H9 (cell line): ENCODE results near the gene FAM237B. TPM values are rescaled to one million over a fixed set of nuclear protein-coding genes. Genes with fewer than 3 reads are reported as not detected.
A peak's percentile ranks its signal among the peaks of the same experiment; 100 is the strongest.

Experiments
- DNase-seq: peaks from one replicate; pipeline ENCODE4 v3.0.0-alpha.2; 2017
- H2AFZ ChIP-seq: one replicate; pipeline ENCODE4 v1.6.1; 2013; ENCODE audit warnings: mild to moderate bottlenecking, low read length, control low read depth, moderate library complexity
- H2AK5ac ChIP-seq: 2 replicates; pipeline ENCODE4 v1.6.1; 2013; ENCODE audit warnings: low read length, control low read depth, mixed read lengths; ENCODE audit not compliant: insufficient read length
- H2BK120ac ChIP-seq: one replicate; pipeline ENCODE4 v1.6.1; 2013; ENCODE audit warnings: low read depth, mild to moderate bottlenecking, low read length, control low read depth, inconsistent platforms; ENCODE audit not compliant: poor library complexity, severe bottlenecking
- H2BK12ac ChIP-seq: 2 replicates; pipeline ENCODE4 v1.6.1; 2013; ENCODE audit warnings: low read length, control low read depth, mixed read lengths, low read depth; ENCODE audit not compliant: insufficient read length
- H2BK15ac ChIP-seq: 2 replicates; pipeline ENCODE4 v1.6.1; 2013; ENCODE audit warnings: low read depth, low read length, control low read depth
- H2BK20ac ChIP-seq: one replicate; pipeline ENCODE4 v1.6.1; 2013; ENCODE audit warnings: low read depth, mild to moderate bottlenecking, low read length, control low read depth, inconsistent platforms; ENCODE audit not compliant: poor library complexity, severe bottlenecking
- H2BK5ac ChIP-seq: 2 replicates; pipeline ENCODE4 v1.6.1; 2013; ENCODE audit warnings: low read length, control low read depth, mixed read lengths; ENCODE audit not compliant: insufficient read length
- H3K14ac ChIP-seq: 2 replicates; pipeline ENCODE4 v1.6.1; 2013; ENCODE audit warnings: low read length, control low read depth; ENCODE audit not compliant: insufficient read depth
- H3K18ac ChIP-seq: 2 replicates; pipeline ENCODE4 v1.6.1; 2013; ENCODE audit warnings: low read depth, mild to moderate bottlenecking, mixed read lengths, low read length, control low read depth; ENCODE audit not compliant: insufficient read length
- H3K23ac ChIP-seq: 2 replicates; pipeline ENCODE4 v1.6.1; 2013; ENCODE audit warnings: low read length, control low read depth, mixed read lengths, low read depth; ENCODE audit not compliant: insufficient read length
- H3K23me2 ChIP-seq: 2 replicates; pipeline ENCODE4 v1.6.1; 2013; ENCODE audit warnings: low read depth, mild to moderate bottlenecking, mixed read lengths, low read length, control low read depth; ENCODE audit not compliant: insufficient read length, poor library complexity, severe bottlenecking
- H3K27ac ChIP-seq: 2 replicates; pipeline ENCODE4 v1.5.1; 2013; ENCODE audit warnings: low read length, control low read depth, mixed read lengths, low read depth; ENCODE audit not compliant: insufficient read length
- H3K27me3 ChIP-seq: 2 replicates; pipeline ENCODE4 v1.6.1; 2013; ENCODE audit warnings: low read length, control low read depth, inconsistent platforms; ENCODE audit not compliant: insufficient read depth
- H3K4ac ChIP-seq: 2 replicates; pipeline ENCODE4 v1.6.1; 2013; ENCODE audit warnings: low read depth, mild to moderate bottlenecking, control low read depth, inconsistent platforms, low read length, moderate library complexity
- H3K4me1 ChIP-seq: 2 replicates; pipeline ENCODE4 v1.6.1; 2013; ENCODE audit warnings: low read length, control low read depth, inconsistent platforms; ENCODE audit not compliant: insufficient read depth
- H3K4me2 ChIP-seq: 2 replicates; pipeline ENCODE4 v1.6.1; 2013; ENCODE audit warnings: low read length, control low read depth, mixed read lengths; ENCODE audit not compliant: insufficient read length, insufficient read depth
- H3K56ac ChIP-seq: 2 replicates; pipeline ENCODE4 v1.6.1; 2013; ENCODE audit warnings: low read depth, mild to moderate bottlenecking, mixed read lengths, low read length, control low read depth; ENCODE audit not compliant: insufficient read length
- H3K79me1 ChIP-seq: 2 replicates; pipeline ENCODE4 v1.6.1; 2013; ENCODE audit warnings: low read depth, mild to moderate bottlenecking, moderate library complexity, low read length, control low read depth, inconsistent platforms; ENCODE audit not compliant: insufficient read depth, poor library complexity, severe bottlenecking
- H3K79me2 ChIP-seq: 2 replicates; pipeline ENCODE4 v1.6.1; 2013; ENCODE audit warnings: low read length, control low read depth, inconsistent platforms; ENCODE audit not compliant: insufficient read depth
- H3K9ac ChIP-seq: 2 replicates; pipeline ENCODE4 v1.6.1; 2013; ENCODE audit warnings: low read length, control low read depth, mixed read lengths; ENCODE audit not compliant: insufficient read length; ENCODE audit errors: extremely low read depth
- H3K9me3 ChIP-seq: one replicate; pipeline ENCODE4 v1.6.1; 2013; ENCODE audit warnings: low read depth, low read length, inconsistent platforms; ENCODE audit not compliant: control insufficient read depth
- H3T11ph ChIP-seq: one replicate; pipeline ENCODE4 v1.6.1; 2013; ENCODE audit warnings: mild to moderate bottlenecking, low read length, control low read depth, inconsistent platforms
- H4K20me1 ChIP-seq: one replicate; pipeline ENCODE4 v1.6.1; 2013; ENCODE audit not compliant: control insufficient read depth, insufficient read length, insufficient read depth
- H4K5ac ChIP-seq: 2 replicates; pipeline ENCODE4 v1.6.1; 2013; ENCODE audit warnings: low read depth, mild to moderate bottlenecking, mixed read lengths, low read length, control low read depth; ENCODE audit not compliant: insufficient read length
- H4K8ac ChIP-seq: replicated peaks from 2 replicates; pipeline ENCODE4 v1.6.1; 2013; ENCODE audit warnings: low read length, control low read depth, mixed read lengths, low read depth; ENCODE audit not compliant: insufficient read length
- H4K91ac ChIP-seq: 2 replicates; pipeline ENCODE4 v1.6.1; 2013; ENCODE audit warnings: low read depth, mild to moderate bottlenecking, moderate library complexity, mixed read lengths, low read length, control low read depth; ENCODE audit not compliant: insufficient read length
- H3K27ac Mint-ChIP-seq, 3 experiments: 2 replicates in 2 of 3; 3 replicates in 1 of 3; pipeline ENCODE4 v1.8.0; 2020 to 2021; ENCODE audit warnings: mixed read lengths in 3 of 3, mild to moderate bottlenecking in 1 of 3, moderate library complexity in 1 of 3
- H3K27me3 Mint-ChIP-seq: 2 replicates; pipeline ENCODE4 v1.8.0; 2021; ENCODE audit warnings: low read depth, mild to moderate bottlenecking, moderate library complexity, mixed read lengths
- H3K36me3 Mint-ChIP-seq, 3 experiments: 2 replicates in 2 of 3; 3 replicates in 1 of 3; pipeline ENCODE4 v1.8.0; 2020 to 2021; ENCODE audit warnings: low read depth in 3 of 3, mixed read lengths in 3 of 3; ENCODE audit not compliant: insufficient read depth in 1 of 3
- H3K4me1 Mint-ChIP-seq, 2 experiments: 2 replicates each; pipeline ENCODE4 v1.8.0; 2020; ENCODE audit warnings: mixed read lengths in 2 of 2
- H3K4me3 Mint-ChIP-seq, 2 experiments: 2 replicates in 1 of 2; 3 replicates in 1 of 2; pipeline ENCODE4 v1.8.0; 2020 to 2021; ENCODE audit warnings: mild to moderate bottlenecking in 2 of 2, mixed read lengths in 2 of 2, moderate library complexity in 1 of 2
- H3K9me3 Mint-ChIP-seq, 2 experiments: 2 replicates in 1 of 2; 3 replicates in 1 of 2; pipeline ENCODE4 v1.8.0; 2020; ENCODE audit warnings: mild to moderate bottlenecking in 2 of 2, mixed read lengths in 2 of 2, moderate library complexity in 1 of 2
- WGBS: extraction: QIAGEN DNeasy Blood & Tissue Kit; methylation state at CpG from one replicate; pipeline ENCODE4 v1.1.7; 2013; ENCODE audit warnings: missing lambda C conversion rate, low lambda C conversion rate, mixed read lengths; ENCODE audit not compliant: insufficient read length; ENCODE audit errors: extremely low coverage; 5-methylcytosine and 5-hydroxymethylcytosine counted together
- total RNA-seq: library from RNA; stranded (reverse); gene quantifications from 2 replicates; pipeline ENCODE4 v1.2.1, GENCODE V29; 2021
- TF ChIP-seq, protein P1 (sequence below): fragments of 200-600 bp; sonication (generic); conservative IDR thresholded peaks from 3 replicates; pipeline ENCODE4 v1.8.0; 2021; ENCODE audit warnings: antibody characterized with exemption, mild to moderate bottlenecking

Gene FAM237B
- total RNA-seq, 1 experiment from 2014 or later, result not detected

DNA sequence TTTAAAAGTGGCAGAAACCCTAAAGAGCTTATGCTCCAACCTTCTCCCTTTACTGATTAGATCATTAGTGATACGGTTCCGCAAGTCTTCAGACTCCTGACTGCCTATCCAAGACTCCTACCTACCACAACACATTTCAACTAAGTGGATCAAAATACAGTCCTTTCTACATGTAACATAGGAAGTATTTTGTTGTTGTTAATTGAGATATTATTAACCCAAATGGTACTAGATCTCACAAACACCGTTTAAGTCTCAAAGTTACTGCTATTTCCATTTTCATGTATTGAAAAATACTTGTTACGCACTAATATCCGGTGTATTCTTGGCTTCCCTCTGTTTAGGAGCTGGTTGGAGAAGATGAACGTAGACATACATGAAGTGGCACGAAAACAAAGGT, 1.1 kb downstream of the FAM237B start:
- H3T11ph ChIP-seq, result no peak overlapping the region
- no peak overlapping the region for H3K14ac ChIP-seq
- no peak overlapping the region for H3K4ac ChIP-seq
- no peak overlapping the region for H3K9ac ChIP-seq
- no peak overlapping the region for H3K27ac Mint-ChIP-seq
- H2BK15ac ChIP-seq, result no peak overlapping the region
- H3K18ac ChIP-seq, result no peak overlapping the region
- H3K36me3 Mint-ChIP-seq, result no peaks in the 10 kb centered on the region; a peak in 1 of 7 replicates
- H2AFZ ChIP-seq, result no peak overlapping the region
- no peak overlapping the region for H2BK12ac ChIP-seq
- H2BK20ac ChIP-seq, result no peak overlapping the region
- H3K23ac ChIP-seq, result no peak overlapping the region
- no peaks in the 10 kb centered on the region for H3K9me3 Mint-ChIP-seq
- H3K56ac ChIP-seq, result no peak overlapping the region
- TF ChIP-seq, protein P1, sequence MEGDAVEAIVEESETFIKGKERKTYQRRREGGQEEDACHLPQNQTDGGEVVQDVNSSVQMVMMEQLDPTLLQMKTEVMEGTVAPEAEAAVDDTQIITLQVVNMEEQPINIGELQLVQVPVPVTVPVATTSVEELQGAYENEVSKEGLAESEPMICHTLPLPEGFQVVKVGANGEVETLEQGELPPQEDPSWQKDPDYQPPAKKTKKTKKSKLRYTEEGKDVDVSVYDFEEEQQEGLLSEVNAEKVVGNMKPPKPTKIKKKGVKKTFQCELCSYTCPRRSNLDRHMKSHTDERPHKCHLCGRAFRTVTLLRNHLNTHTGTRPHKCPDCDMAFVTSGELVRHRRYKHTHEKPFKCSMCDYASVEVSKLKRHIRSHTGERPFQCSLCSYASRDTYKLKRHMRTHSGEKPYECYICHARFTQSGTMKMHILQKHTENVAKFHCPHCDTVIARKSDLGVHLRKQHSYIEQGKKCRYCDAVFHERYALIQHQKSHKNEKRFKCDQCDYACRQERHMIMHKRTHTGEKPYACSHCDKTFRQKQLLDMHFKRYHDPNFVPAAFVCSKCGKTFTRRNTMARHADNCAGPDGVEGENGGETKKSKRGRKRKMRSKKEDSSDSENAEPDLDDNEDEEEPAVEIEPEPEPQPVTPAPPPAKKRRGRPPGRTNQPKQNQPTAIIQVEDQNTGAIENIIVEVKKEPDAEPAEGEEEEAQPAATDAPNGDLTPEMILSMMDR, result no peak
- no peaks in the 10 kb centered on the region for H4K20me1 ChIP-seq
- no peaks in the 10 kb centered on the region for H3K79me2 ChIP-seq
- WGBS, result no CpG with 5 or more reads among the region's 7 CpGs
- H3K4me1 ChIP-seq, result no peaks in the 10 kb centered on the region
- no peak overlapping the region for H4K5ac ChIP-seq
- H2BK5ac ChIP-seq, result no peak overlapping the region
- no peak overlapping the region for H4K91ac ChIP-seq
- H3K4me3 Mint-ChIP-seq, result peak overlapping the region; percentile 59 to 79; a peak in 4 of 5 replicates
- peaks cover 9% of the 10 kb centered on the region in 2 experiments for H3K4me1 Mint-ChIP-seq
- no peaks in the 10 kb centered on the region for H3K79me1 ChIP-seq
- no peak overlapping the region for H4K8ac ChIP-seq
- H2AK5ac ChIP-seq, result no peak overlapping the region
- peaks cover 66% of the 10 kb centered on the region for H3K27me3 Mint-ChIP-seq
- no peaks in the 10 kb centered on the region for H3K9me3 ChIP-seq
- H3K27me3 ChIP-seq, result peaks cover 30% of the 10 kb centered on the region
- H2BK120ac ChIP-seq, result no peak overlapping the region
- H3K4me2 ChIP-seq, result no peak overlapping the region
- no peak overlapping the region for H3K27ac ChIP-seq
- DNase-seq, result no peak
- H3K23me2 ChIP-seq, result peaks cover 5% of the 10 kb centered on the region
